GM23338 (cell line): ENCODE measurements around the gene DEPDC5. TPM values are rescaled to one million over a fixed set of nuclear protein-coding genes. Genes with fewer than 3 reads are reported as not detected.

Experiments
- ATAC-seq: fragments of 200-7000 bp; cut with Tn5 transposase; 3 replicates; pipeline ENCODE4 v1.9.1; 2020
- DNase-seq: peaks from one replicate; pipeline ENCODE4 v3.0.0-alpha.2; 2015; ENCODE audit warnings: low spot score
- H2AFZ ChIP-seq: fragments of 200-600 bp; sonication (generic); 2 replicates; pipeline ENCODE4 v1.8.0; 2016; ENCODE audit warnings: antibody characterized with exemption, mild to moderate bottlenecking, moderate library complexity
- H3F3A ChIP-seq: fragments of 200-600 bp; sonication (generic); replicated peaks from 2 replicates; pipeline ENCODE4 v1.8.0; 2017; ENCODE audit warnings: antibody characterized with exemption, mixed run types, low read depth
- H3K27ac ChIP-seq: fragments of 200-600 bp; sonication (generic); 2 replicates; pipeline ENCODE4 v1.6.1; 2016; ENCODE audit warnings: low read depth
- H3K27me3 ChIP-seq: fragments of 200-600 bp; sonication (generic); 2 replicates; pipeline ENCODE4 v1.8.0; 2016; ENCODE audit warnings: mild to moderate bottlenecking, mixed run types, moderate library complexity; ENCODE audit not compliant: insufficient read depth
- H3K36me3 ChIP-seq: fragments of 200-600 bp; sonication (generic); 2 replicates; pipeline ENCODE4 v1.8.0; 2016; ENCODE audit warnings: mild to moderate bottlenecking; ENCODE audit not compliant: insufficient read depth
- H3K4me1 ChIP-seq: fragments of 200-600 bp; sonication (generic); 2 replicates; pipeline ENCODE4 v1.8.0; 2016; ENCODE audit warnings: mild to moderate bottlenecking, moderate library complexity; ENCODE audit not compliant: insufficient read depth
- H3K4me2 ChIP-seq: fragments of 200-600 bp; sonication (generic); 2 replicates; pipeline ENCODE4 v1.7.1; 2017; ENCODE audit warnings: mixed run types
- H3K4me3 ChIP-seq: fragments of 200-600 bp; sonication (generic); 2 replicates; pipeline ENCODE4 v1.6.1; 2016; ENCODE audit warnings: mixed run types
- H3K79me2 ChIP-seq: fragments of 200-600 bp; sonication (generic); replicated peaks from 2 replicates; pipeline ENCODE4 v1.8.0; 2017; ENCODE audit warnings: mild to moderate bottlenecking; ENCODE audit not compliant: insufficient read depth
- H3K9me2 ChIP-seq: fragments of 200-600 bp; sonication (generic); 2 replicates; pipeline ENCODE4 v1.8.0; 2017; ENCODE audit not compliant: insufficient read depth
- H4K20me1 ChIP-seq: fragments of 200-600 bp; sonication (generic); replicated peaks from 2 replicates; pipeline ENCODE4 v1.8.0; 2017; ENCODE audit warnings: mild to moderate bottlenecking; ENCODE audit not compliant: insufficient read depth
- H3K27ac Mint-ChIP-seq: 2 replicates; pipeline ENCODE4 v1.8.0; 2020; ENCODE audit warnings: inconsistent platforms, mild to moderate bottlenecking, moderate library complexity, mixed read lengths
- H3K27me3 Mint-ChIP-seq: 3 replicates; pipeline ENCODE4 v1.8.0; 2022; ENCODE audit warnings: low read depth, mild to moderate bottlenecking, moderate library complexity, mixed read lengths, inconsistent platforms; ENCODE audit not compliant: insufficient read depth, poor library complexity
- H3K36me3 Mint-ChIP-seq: 3 replicates; pipeline ENCODE4 v1.8.0; 2021; ENCODE audit warnings: low read depth, mild to moderate bottlenecking, inconsistent platforms, moderate library complexity, mixed read lengths
- H3K4me1 Mint-ChIP-seq: 3 replicates; pipeline ENCODE4 v1.8.0; 2020; ENCODE audit warnings: mild to moderate bottlenecking, inconsistent platforms, mixed read lengths
- H3K4me3 Mint-ChIP-seq: 3 replicates; pipeline ENCODE4 v1.8.0; 2021; ENCODE audit warnings: moderate library complexity, mild to moderate bottlenecking, inconsistent platforms, mixed read lengths
- H3K9me3 Mint-ChIP-seq: 3 replicates; pipeline ENCODE4 v1.8.0; 2020; ENCODE audit warnings: moderate library complexity, mild to moderate bottlenecking, inconsistent platforms, mixed read lengths
- CREB1 ChIP-seq: fragments of 250-450 bp; sonication (Bioruptor Pico); IDR thresholded peaks from 2 replicates; pipeline ENCODE4 v1.5.0; 2020; ENCODE audit warnings: low read depth, mild to moderate bottlenecking, moderate library complexity
- CTCF ChIP-seq, 2 experiments: fragments of 200-600 bp in 1 of 2; sonication (generic) in 1 of 2; conservative IDR thresholded peaks; 2 replicates each; pipeline versions ENCODE4 v1.5.1 to v1.6.1; 2016 to 2017; ENCODE audit warnings: antibody characterized with exemption in 2 of 2, low read depth in 2 of 2, mild to moderate bottlenecking in 2 of 2, moderate library complexity in 1 of 2
- ETS1 ChIP-seq: IDR thresholded peaks from 2 replicates; pipeline ENCODE4 v1.6.1; 2016; ENCODE audit warnings: antibody characterized with exemption
- JUNB ChIP-seq: IDR thresholded peaks from one replicate; pipeline ENCODE4 v1.6.1; 2016; ENCODE audit warnings: antibody characterized with exemption; ENCODE audit not compliant: unreplicated experiment
- NANOG ChIP-seq: IDR thresholded peaks from 2 replicates; pipeline ENCODE4 v1.6.1; 2016; ENCODE audit warnings: antibody characterized with exemption, borderline replicate concordance
- STAT1 ChIP-seq: IDR thresholded peaks from one replicate; pipeline ENCODE4 v1.6.1; 2016; ENCODE audit warnings: antibody characterized with exemption; ENCODE audit not compliant: unreplicated experiment
- ZNF462 ChIP-seq: fragments of 250-450 bp; sonication (Bioruptor Pico); IDR thresholded peaks from 2 replicates; pipeline ENCODE4 v1.5.0; 2020; ENCODE audit warnings: mild to moderate bottlenecking, moderate library complexity
- polyA plus RNA-seq: library from polyadenylated mRNA; unstranded; fragments of >200 nt; fragmentation: Nextera tagmentation; extraction: Ambion mirVana; gene quantifications from 2 replicates; pipeline ENCODE4 v1.2.1, GENCODE V29; 2016
- total RNA-seq: library from RNA; depleted of rRNA; stranded (reverse); fragments of >200 nt; shearing (Covaris generic); gene quantifications from 2 replicates; pipeline ENCODE4 v1.2.3, GENCODE V29; 2014

Gene DEPDC5
- total and polyA plus RNA-seq, 2 experiments from 2014 or later: 18.7 to 19.7 TPM

GRCh38 chr22:31738566-31738965 is 15.3 kb upstream of the DEPDC5 start:
- peaks cover 100% of the 10 kb centered on the region for H3K79me2 ChIP-seq
- peaks cover 10% of the 10 kb centered on the region for H3K36me3 ChIP-seq
- ATAC-seq: no peak
- 0 out of 3 replicates have a peak, but pooled peaks cover 2% of the 10 kb centered on the region for H3K4me1 Mint-ChIP-seq
- H3K4me3 ChIP-seq: no peak overlapping the region
- no peak for DNase-seq
- TF ChIP-seq CTCF (conservative IDR thresholded peaks at IDR 0.05; ENCODE audit: low read depth in 2 of 2) (no peak), STAT1 (no peak), ZNF462 (no peak), ETS1 (no peak), NANOG (no peak), CREB1 (CRISPR knock-in tag) (no peak), JUNB (no peak)
- peak overlapping the region; percentile 2; the same call in 1 of the 2 replicates for H3K27ac Mint-ChIP-seq
- H3K27ac ChIP-seq: no peak overlapping the region
- no peaks in the 10 kb centered on the region for H3K27me3 Mint-ChIP-seq
- no peak overlapping the region for H2AFZ ChIP-seq
- H3K4me1 ChIP-seq: no peaks in the 10 kb centered on the region
- no peaks in the 10 kb centered on the region for H3K27me3 ChIP-seq
- peaks cover 45% of the 10 kb centered on the region for H3K36me3 Mint-ChIP-seq
- H3K4me3 Mint-ChIP-seq: no peak overlapping the region
- no peaks in the 10 kb centered on the region for H3K9me3 Mint-ChIP-seq
- no peaks in the 10 kb centered on the region for H3F3A ChIP-seq
- H3K9me2 ChIP-seq: no peaks in the 10 kb centered on the region
- peaks cover 67% of the 10 kb centered on the region for H4K20me1 ChIP-seq
- no peak overlapping the region for H3K4me2 ChIP-seq
